ENCODE results near the gene KATNAL2. TPM values are rescaled to one million over a fixed set of nuclear protein-coding genes. Genes with fewer than 3 reads are reported as not detected.
A peak's percentile ranks its signal among the peaks of the same experiment; 100 is the strongest.

Gene KATNAL2
- total RNA-seq, 1 experiment from 2014 or later = 2.0 TPM

- Histone ChIP-seq H3K9me3 (ENCODE audit: low read length) (no peaks in the 10 kb centered on the region), H3K4me2 (ENCODE audit: low read length) (peak overlapping the region; percentile 96), H3K9me2 (replicated peaks; ENCODE audit: low read length) (no peaks in the 10 kb centered on the region), H3K4me1 (ENCODE audit: insufficient read depth, low read length) (no peaks in the 10 kb centered on the region), H3K27ac (ENCODE audit: low read length) (no peak overlapping the region), H3F3A (ENCODE audit: low read length, unreplicated experiment) (no peaks in the 10 kb centered on the region), H3K79me2 (ENCODE audit: low read length) (peaks cover 21% of the 10 kb centered on the region), H4K20me1 (ENCODE audit: low read length) (no peaks in the 10 kb centered on the region), H3K36me3 (ENCODE audit: low read depth, low read length) (no peaks in the 10 kb centered on the region), H3K27me3 (ENCODE audit: low read length) (no peaks in the 10 kb centered on the region), H3K9ac (ENCODE audit: low read length) (no peak overlapping the region), H2AFZ (ENCODE audit: low read length) (no peak overlapping the region), H3K4me3 (ENCODE audit: low read length) (peak overlapping the region; percentile 79)
- ChIA-PET POLR2A (ENCODE audit: unreplicated experiment) (no interaction called here), CTCF (no interaction called here)
- intact Hi-C loops (cut with micrococcal nuclease) = no loop called here
- DNase-seq (no peak), ATAC-seq (no peak)
- BruUV-seq (replicated peaks) = no TSS peak
- TF ChIP-seq EZH2phosphoT487 (IDR thresholded peaks at IDR 0.05; ENCODE audit: borderline replicate concordance, low read length) = no peak
- TF ChIP-seq CTCF (conservative IDR thresholded peaks at IDR 0.05; ENCODE audit: low read depth, low read length) = no peak
- no peak for TF ChIP-seq EZH2 (IDR thresholded peaks at IDR 0.05; ENCODE audit: low read length, unreplicated experiment)
Measured at GRCh38 chr18:47151439-47151838, 234.0 kb downstream of the KATNAL2 start.

Other genes with a start within 250 kb of the KATNAL2 start
- gene ST8SIA5, start 160.5 kb upstream of the KATNAL2 start, total RNA-seq (2014; rRNA removed) = 0.04 TPM in 1 of 2 replicates, not detected in the other
- gene PIAS2, start 95 bp upstream of the KATNAL2 start, total RNA-seq (2014; rRNA removed) = 12.9 and 13.5 TPM in 2 replicates
- gene ELOA2, start 118.0 kb downstream of the KATNAL2 start, total RNA-seq (2014; rRNA removed) = not detected in 2 replicates
- gene HDHD2, start 232.9 kb downstream of the KATNAL2 start, total RNA-seq (2014; rRNA removed) = 6.3 TPM in 2 replicates

All from PC-3 (cell line).